HepG2 (cell line): ENCODE data around the gene SBNO2. TPM values are rescaled to one million over a fixed set of nuclear protein-coding genes. Genes with fewer than 3 reads are reported as not detected.
A peak's percentile ranks its signal among the peaks of the same experiment; 100 is the strongest.

ENCODE experiments used
- HDAC2 ChIP-seq: sonication (generic); formaldehyde crosslinking; IDR thresholded peaks from 2 replicates; pipeline ENCODE4 v1.4.0; 2020; ENCODE audit warnings: missing genetic modification reagents
- HNF4G ChIP-seq, 2 experiments: sonication (generic) in 1 of 2; formaldehyde crosslinking in 1 of 2; IDR thresholded peaks; 2 replicates each; pipeline versions ENCODE4 v1.4.0 to v1.6.1; 2011 to 2020; ENCODE audit warnings: borderline replicate concordance in 2 of 2, low read depth in 2 of 2, mild to moderate bottlenecking in 2 of 2, low read length in 1 of 2, missing genetic modification reagents in 1 of 2, moderate library complexity in 1 of 2
- PAF1 ChIP-seq: IDR thresholded peaks from 2 replicates; pipeline ENCODE4 v1.6.1; 2016; ENCODE audit warnings: missing genetic modification reagents, missing compliant biosample characterization
- RFX5 ChIP-seq: IDR thresholded peaks from 2 replicates; pipeline ENCODE4 v1.6.1; 2011; ENCODE audit warnings: low read depth, low read length, improper control_type of control experiment
- ZBTB21 ChIP-seq: sonication (generic); formaldehyde crosslinking; IDR thresholded peaks from 2 replicates; pipeline ENCODE4 v1.4.0; 2020; ENCODE audit warnings: missing genetic modification reagents
- ZBTB38 ChIP-seq: sonication (generic); formaldehyde crosslinking; IDR thresholded peaks from 2 replicates; pipeline ENCODE4 v1.5.1; 2020; ENCODE audit warnings: mild to moderate bottlenecking, missing genetic modification reagents
- ZKSCAN8 ChIP-seq: IDR thresholded peaks from 2 replicates; pipeline ENCODE4 v1.6.1; 2016; ENCODE audit warnings: borderline replicate concordance, missing genetic modification reagents, missing compliant biosample characterization
- ZNF12 ChIP-seq: sonication (generic); formaldehyde crosslinking; IDR thresholded peaks from 2 replicates; pipeline ENCODE4 v1.5.0; 2020; ENCODE audit warnings: missing genetic modification reagents
- ZNF207 ChIP-seq: fragments of 450-650 bp; IDR thresholded peaks from 2 replicates; pipeline ENCODE4 v1.6.1; 2016; ENCODE audit warnings: antibody characterized with exemption, borderline replicate concordance
- ZNF234 ChIP-seq: sonication (generic); formaldehyde crosslinking; conservative IDR thresholded peaks from 2 replicates; pipeline ENCODE4 v1.5.1; 2020; ENCODE audit warnings: mild to moderate bottlenecking, missing genetic modification reagents
- ZNF501 ChIP-seq: sonication (generic); formaldehyde crosslinking; IDR thresholded peaks from 2 replicates; pipeline ENCODE4 v1.5.1; 2020; ENCODE audit warnings: mild to moderate bottlenecking, moderate library complexity, missing genetic modification reagents
- ZNF619 ChIP-seq: sonication (generic); formaldehyde crosslinking; IDR thresholded peaks from 2 replicates; pipeline ENCODE4 v1.4.0; 2020; ENCODE audit warnings: mild to moderate bottlenecking, missing genetic modification reagents
- polyA plus RNA-seq, 8 experiments: library from polyadenylated mRNA; depleted of rRNA in 3 of 8; stranded (reverse) in 7 of 8; unstranded in 1 of 8; fragments of >200 nt; fragmentation: Illumina TruSeq in 4 of 8; extraction: Trizol in 4 of 8; gene quantifications; 2 replicates each; pipeline versions ENCODE4 v1.2.1 to v1.2.3, GENCODE V29; 2011 to 2016; ENCODE audit warnings: low read depth in 4 of 8, missing spikeins in 1 of 8, mixed read lengths in 1 of 8; ENCODE audit not compliant: insufficient read depth in 1 of 8
- total RNA-seq, 5 experiments: library from RNA; depleted of rRNA; stranded (reverse); fragments of >200 nt; fragmentation: Illumina TruSeq; extraction: Trizol; gene quantifications; 2 replicates each; pipeline ENCODE4 v1.2.3, GENCODE V29; 2016; ENCODE audit warnings: low read depth in 1 of 5
- TF ChIP-seq, protein P1 (sequence below): sonication (generic); formaldehyde crosslinking; IDR thresholded peaks from 2 replicates; pipeline ENCODE4 v1.4.0; 2020; ENCODE audit warnings: missing genetic modification reagents
- TF ChIP-seq, protein P2 (sequence below): sonication (generic); formaldehyde crosslinking; conservative IDR thresholded peaks from 2 replicates; pipeline ENCODE4 v1.4.0; 2020; ENCODE audit warnings: missing genetic modification reagents
- TF ChIP-seq, protein P3 (sequence below): IDR thresholded peaks from 2 replicates; pipeline ENCODE4 v1.6.1; 2016; ENCODE audit warnings: missing compliant biosample characterization, missing genetic modification reagents, borderline replicate concordance
- TF ChIP-seq, protein P4 (sequence below): IDR thresholded peaks from 2 replicates; pipeline ENCODE4 v1.6.1; 2016
- TF ChIP-seq, protein P5 (sequence below): sonication (generic); formaldehyde crosslinking; IDR thresholded peaks from 2 replicates; pipeline ENCODE4 v1.8.0; 2022; ENCODE audit warnings: missing genetic modification reagents, mild to moderate bottlenecking, borderline replicate concordance

The SBNO2 gene
- total and polyA plus RNA-seq, 2 of the 13 experiments (the other 11 are each of a cell fraction or from before 2014, with no cell fraction given): 8.6 to 10.4 TPM

DNA sequence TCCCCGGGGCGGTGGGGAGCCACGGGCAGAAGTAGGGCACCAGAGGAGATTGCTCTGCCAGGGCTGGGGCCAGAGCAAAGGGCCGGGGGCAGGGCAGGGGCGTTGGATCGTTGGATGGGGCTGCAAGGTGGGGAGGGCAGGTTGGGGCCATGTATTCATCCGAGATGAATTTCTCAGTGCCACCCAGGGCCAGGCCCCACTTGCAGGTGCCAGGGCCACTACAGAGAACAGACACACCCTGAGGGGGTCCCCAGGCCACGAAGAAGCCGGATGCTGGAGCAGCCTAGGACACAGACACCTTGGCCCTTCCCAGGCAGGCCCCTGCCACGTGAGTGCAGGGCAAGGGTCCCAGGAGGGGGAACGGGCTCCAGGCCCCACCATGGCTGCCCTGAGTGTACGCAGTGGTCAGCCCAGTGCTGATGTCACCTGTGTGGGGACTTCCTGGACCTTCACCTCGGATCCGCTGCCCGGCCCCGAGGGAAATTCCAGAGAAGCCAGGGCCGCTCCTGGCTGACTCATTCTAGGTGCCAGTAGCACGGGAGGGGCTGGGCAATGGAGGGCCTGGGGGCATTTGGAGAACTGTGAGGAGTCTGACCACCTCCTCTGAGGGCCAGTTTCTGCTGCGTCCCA is 9.6 kb upstream of the SBNO2 start (continued):
- TF ChIP-seq, protein P1, sequence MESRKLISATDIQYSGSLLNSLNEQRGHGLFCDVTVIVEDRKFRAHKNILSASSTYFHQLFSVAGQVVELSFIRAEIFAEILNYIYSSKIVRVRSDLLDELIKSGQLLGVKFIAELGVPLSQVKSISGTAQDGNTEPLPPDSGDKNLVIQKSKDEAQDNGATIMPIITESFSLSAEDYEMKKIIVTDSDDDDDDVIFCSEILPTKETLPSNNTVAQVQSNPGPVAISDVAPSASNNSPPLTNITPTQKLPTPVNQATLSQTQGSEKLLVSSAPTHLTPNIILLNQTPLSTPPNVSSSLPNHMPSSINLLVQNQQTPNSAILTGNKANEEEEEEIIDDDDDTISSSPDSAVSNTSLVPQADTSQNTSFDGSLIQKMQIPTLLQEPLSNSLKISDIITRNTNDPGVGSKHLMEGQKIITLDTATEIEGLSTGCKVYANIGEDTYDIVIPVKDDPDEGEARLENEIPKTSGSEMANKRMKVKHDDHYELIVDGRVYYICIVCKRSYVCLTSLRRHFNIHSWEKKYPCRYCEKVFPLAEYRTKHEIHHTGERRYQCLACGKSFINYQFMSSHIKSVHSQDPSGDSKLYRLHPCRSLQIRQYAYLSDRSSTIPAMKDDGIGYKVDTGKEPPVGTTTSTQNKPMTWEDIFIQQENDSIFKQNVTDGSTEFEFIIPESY (CRISPR knock-in tag): peak; percentile 27; the same call in 1 of the 2 replicates
- TF ChIP-seq, protein P2, sequence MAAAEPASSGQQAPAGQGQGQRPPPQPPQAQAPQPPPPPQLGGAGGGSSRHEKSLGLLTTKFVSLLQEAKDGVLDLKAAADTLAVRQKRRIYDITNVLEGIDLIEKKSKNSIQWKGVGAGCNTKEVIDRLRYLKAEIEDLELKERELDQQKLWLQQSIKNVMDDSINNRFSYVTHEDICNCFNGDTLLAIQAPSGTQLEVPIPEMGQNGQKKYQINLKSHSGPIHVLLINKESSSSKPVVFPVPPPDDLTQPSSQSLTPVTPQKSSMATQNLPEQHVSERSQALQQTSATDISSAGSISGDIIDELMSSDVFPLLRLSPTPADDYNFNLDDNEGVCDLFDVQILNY (CRISPR knock-in tag): no peak
- TF ChIP-seq HDAC2 (CRISPR knock-in tag): peak; percentile 75
- no peak for TF ChIP-seq ZNF207
- TF ChIP-seq, protein P3, sequence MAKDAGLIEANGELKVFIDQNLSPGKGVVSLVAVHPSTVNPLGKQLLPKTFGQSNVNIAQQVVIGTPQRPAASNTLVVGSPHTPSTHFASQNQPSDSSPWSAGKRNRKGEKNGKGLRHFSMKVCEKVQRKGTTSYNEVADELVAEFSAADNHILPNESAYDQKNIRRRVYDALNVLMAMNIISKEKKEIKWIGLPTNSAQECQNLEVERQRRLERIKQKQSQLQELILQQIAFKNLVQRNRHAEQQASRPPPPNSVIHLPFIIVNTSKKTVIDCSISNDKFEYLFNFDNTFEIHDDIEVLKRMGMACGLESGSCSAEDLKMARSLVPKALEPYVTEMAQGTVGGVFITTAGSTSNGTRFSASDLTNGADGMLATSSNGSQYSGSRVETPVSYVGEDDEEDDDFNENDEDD (CRISPR knock-in tag): no peak
- TF ChIP-seq ZBTB38 (CRISPR knock-in tag): peak; percentile 82; the same call in 1 of the 2 replicates
- no peak for TF ChIP-seq ZNF619 (CRISPR knock-in tag)
- TF ChIP-seq, protein P4, sequence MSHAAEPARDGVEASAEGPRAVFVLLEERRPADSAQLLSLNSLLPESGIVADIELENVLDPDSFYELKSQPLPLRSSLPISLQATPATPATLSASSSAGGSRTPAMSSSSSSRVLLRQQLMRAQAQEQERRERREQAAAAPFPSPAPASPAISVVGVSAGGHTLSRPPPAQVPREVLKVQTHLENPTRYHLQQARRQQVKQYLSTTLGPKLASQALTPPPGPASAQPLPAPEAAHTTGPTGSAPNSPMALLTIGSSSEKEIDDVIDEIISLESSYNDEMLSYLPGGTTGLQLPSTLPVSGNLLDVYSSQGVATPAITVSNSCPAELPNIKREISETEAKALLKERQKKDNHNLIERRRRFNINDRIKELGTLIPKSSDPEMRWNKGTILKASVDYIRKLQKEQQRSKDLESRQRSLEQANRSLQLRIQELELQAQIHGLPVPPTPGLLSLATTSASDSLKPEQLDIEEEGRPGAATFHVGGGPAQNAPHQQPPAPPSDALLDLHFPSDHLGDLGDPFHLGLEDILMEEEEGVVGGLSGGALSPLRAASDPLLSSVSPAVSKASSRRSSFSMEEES (CRISPR knock-in tag): peak; percentile 27; the same call in 1 of the 2 replicates
- peak; percentile 54; the same call in 1 of the 2 replicates for TF ChIP-seq ZNF501 (CRISPR knock-in tag)
- TF ChIP-seq RFX5: no peak
- no peak for TF ChIP-seq PAF1 (CRISPR knock-in tag)
- TF ChIP-seq, protein P5, sequence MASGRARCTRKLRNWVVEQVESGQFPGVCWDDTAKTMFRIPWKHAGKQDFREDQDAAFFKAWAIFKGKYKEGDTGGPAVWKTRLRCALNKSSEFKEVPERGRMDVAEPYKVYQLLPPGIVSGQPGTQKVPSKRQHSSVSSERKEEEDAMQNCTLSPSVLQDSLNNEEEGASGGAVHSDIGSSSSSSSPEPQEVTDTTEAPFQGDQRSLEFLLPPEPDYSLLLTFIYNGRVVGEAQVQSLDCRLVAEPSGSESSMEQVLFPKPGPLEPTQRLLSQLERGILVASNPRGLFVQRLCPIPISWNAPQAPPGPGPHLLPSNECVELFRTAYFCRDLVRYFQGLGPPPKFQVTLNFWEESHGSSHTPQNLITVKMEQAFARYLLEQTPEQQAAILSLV (CRISPR knock-in tag): peak; percentile 62; the same call in 1 of the 2 replicates
- TF ChIP-seq ZNF234: 0 out of 2 replicates have a peak, but pooled peaks have one; percentile 33
- TF ChIP-seq ZBTB21 (CRISPR knock-in tag): 0 out of 2 replicates have a peak, but pooled peaks have one; percentile 52
- 0 out of 2 replicates have a peak, but pooled peaks have one; percentile 19 for TF ChIP-seq ZNF12
- 0 out of 2 replicates have a peak, but pooled peaks have one; percentile 28 for TF ChIP-seq ZKSCAN8 (CRISPR knock-in tag)
- TF ChIP-seq HNF4G (IDR thresholded peaks at IDR 0.05; ENCODE audit: borderline replicate concordance, low read depth, low read length): peak; percentile 33; the same call in 1 of the 2 replicates
- TF ChIP-seq HNF4G (CRISPR knock-in tag; IDR thresholded peaks at IDR 0.05; ENCODE audit: borderline replicate concordance, low read depth): peak; percentile 40; the same call in 1 of the 2 replicates
